Measurements from ENCODE around the gene KATNBL1. TPM values are rescaled to one million over a fixed set of nuclear protein-coding genes. Genes with fewer than 3 reads are reported as not detected.

The KATNBL1 gene
- total RNA-seq, 1 experiment from 2014 or later: 25.9 TPM

GRCh38 chr15:34243226-34243625 is 33.3 kb upstream of the KATNBL1 start:
- H3K36me3 ChIP-seq (ENCODE audit: control insufficient read depth, insufficient read depth, low read length): no peaks in the 10 kb centered on the region
- intact Hi-C loops (cut with micrococcal nuclease; ENCODE audit: unreplicated experiment): no loop called here
- ChIA-PET CTCF (no interaction called here), POLR2A (no interaction called here)
- H3K27ac Mint-ChIP-seq (ENCODE audit: unreplicated experiment): no peak overlapping the region
- H3K27me3 ChIP-seq (replicated peaks; ENCODE audit: control insufficient read depth, insufficient read depth, low read length): no peaks in the 10 kb centered on the region
- TF ChIP-seq CTCF (IDR thresholded peaks at IDR 0.05; ENCODE audit: insufficient read depth in 1 of 2, low read depth in 1 of 2, low read length in 1 of 2, severe bottlenecking in 1 of 2, unreplicated experiment in 1 of 2): no peak
- BruUV-seq (replicated peaks): no TSS peak
- no peak overlapping the region for H3K4me3 Mint-ChIP-seq (ENCODE audit: unreplicated experiment)
- DNase-seq: no peak
- H3K4me1 Mint-ChIP-seq (ENCODE audit: low read depth, unreplicated experiment): no peaks in the 10 kb centered on the region
- no peaks in the 10 kb centered on the region for H3K9me3 Mint-ChIP-seq (ENCODE audit: unreplicated experiment)
- no peaks in the 10 kb centered on the region for H3K36me3 Mint-ChIP-seq (ENCODE audit: insufficient read depth, unreplicated experiment)
- H3K4me1 ChIP-seq: 0 out of 2 replicates have a peak, but pooled peaks cover 5% of the 10 kb centered on the region
- no peaks in the 10 kb centered on the region for H3K27me3 Mint-ChIP-seq (ENCODE audit: insufficient read depth, unreplicated experiment)
- H3K9me3 ChIP-seq: no peaks in the 10 kb centered on the region; the same call in 1 of the 2 replicates
- no peak overlapping the region for H3K4me3 ChIP-seq (ENCODE audit: low read depth, low read length)

GRCh38 chr15:34242331-34242710 is 32.4 kb upstream of the KATNBL1 start:
- BruUV-seq (replicated peaks): no TSS peak
- Mint-ChIP-seq H3K4me1 (ENCODE audit: low read depth, unreplicated experiment) (no peaks in the 10 kb centered on the region), H3K27me3 (ENCODE audit: insufficient read depth, unreplicated experiment) (no peaks in the 10 kb centered on the region), H3K27ac (ENCODE audit: unreplicated experiment) (no peak overlapping the region), H3K9me3 (ENCODE audit: unreplicated experiment) (no peaks in the 10 kb centered on the region), H3K36me3 (ENCODE audit: insufficient read depth, unreplicated experiment) (no peaks in the 10 kb centered on the region), H3K4me3 (ENCODE audit: unreplicated experiment) (no peak overlapping the region)
- CTCF ChIA-PET: no interaction called here
- no peak for DNase-seq
- H3K4me1 ChIP-seq: 0 out of 2 replicates have a peak, but pooled peaks cover 5% of the 10 kb centered on the region
- H3K36me3 ChIP-seq (ENCODE audit: control insufficient read depth, insufficient read depth, low read length): no peaks in the 10 kb centered on the region
- H3K9me3 ChIP-seq: no peaks in the 10 kb centered on the region; the same call in 1 of the 2 replicates
- POLR2A ChIA-PET: no interaction called here
- TF ChIP-seq CTCF (IDR thresholded peaks at IDR 0.05; ENCODE audit: insufficient read depth in 1 of 2, low read depth in 1 of 2, low read length in 1 of 2, severe bottlenecking in 1 of 2, unreplicated experiment in 1 of 2): no peak
- H3K4me3 ChIP-seq (ENCODE audit: low read depth, low read length): no peak overlapping the region
- intact Hi-C loops (cut with micrococcal nuclease; ENCODE audit: unreplicated experiment): no loop called here
- no peaks in the 10 kb centered on the region for H3K27me3 ChIP-seq (replicated peaks; ENCODE audit: control insufficient read depth, insufficient read depth, low read length)

- intact Hi-C loops (cut with micrococcal nuclease; ENCODE audit: unreplicated experiment): loop anchor here (1.0 kb wide), 2 partner anchors 102 to 126 kb away; partner anchors contain the start of genes LPCAT4, NOP10 and NUTM1
- DNase-seq: peak in 1 of 2 experiments; percentile 16
- Mint-ChIP-seq H3K36me3 (ENCODE audit: insufficient read depth, unreplicated experiment) (no peaks in the 10 kb centered on the region), H3K27ac (ENCODE audit: unreplicated experiment) (no peak overlapping the region), H3K9me3 (ENCODE audit: unreplicated experiment) (no peaks in the 10 kb centered on the region), H3K4me3 (ENCODE audit: unreplicated experiment) (no peak overlapping the region), H3K4me1 (ENCODE audit: low read depth, unreplicated experiment) (no peaks in the 10 kb centered on the region), H3K27me3 (ENCODE audit: insufficient read depth, unreplicated experiment) (no peaks in the 10 kb centered on the region)
- no peak overlapping the region for H3K4me3 ChIP-seq (ENCODE audit: low read depth, low read length)
- no peaks in the 10 kb centered on the region; the same call in 1 of the 2 replicates for H3K9me3 ChIP-seq
- BruUV-seq (replicated peaks): no TSS peak
- H3K36me3 ChIP-seq (ENCODE audit: control insufficient read depth, insufficient read depth, low read length): no peaks in the 10 kb centered on the region
- ChIA-PET POLR2A (no interaction called here), CTCF (interaction anchor here (1.0 kb wide), 1 partner anchor 126 kb away, joined by 5 read pairs; the partner anchor contains the start of gene LPCAT4)
- H3K4me1 ChIP-seq: 0 out of 2 replicates have a peak, but pooled peaks cover 5% of the 10 kb centered on the region
- no peaks in the 10 kb centered on the region for H3K27me3 ChIP-seq (replicated peaks; ENCODE audit: control insufficient read depth, insufficient read depth, low read length)
- TF ChIP-seq CTCF (IDR thresholded peaks at IDR 0.05; ENCODE audit: insufficient read depth in 1 of 2, low read depth in 1 of 2, low read length in 1 of 2, severe bottlenecking in 1 of 2, unreplicated experiment in 1 of 2): peak; percentile 58 to 62
These were observed 31.8 kb upstream of the KATNBL1 start for GRCh38 chr15:34241376-34242330.

Measured in Caco-2 (cell line).